HEK293 (cell line): ENCODE data around the gene CNOT2.

Experiments used
- CTCF ChIA-PET: fragments of 350-600 bp; formaldehyde crosslinking; extraction: SDS; loops from one replicate; lab custom pipeline; 2021; ENCODE audit warnings: antibody characterized with exemption; lab: Yijun Ruan, JAX
- POLR2A ChIA-PET: fragments of 300-600 bp; formaldehyde crosslinking; extraction: SDS; loops from one replicate; lab custom pipeline; 2020; ENCODE audit warnings: antibody characterized with exemption, inconsistent platforms; lab: Yijun Ruan, JAX
- H3K27ac ChIP-seq: fragments of 200-500 bp; sonication (Bioruptor generic); 2 replicates; pipeline ENCODE4 v1.5.1; 2014; ENCODE audit warnings: low read depth, low read length, control low read depth, inconsistent platforms; ENCODE audit errors: extremely low read depth
- H3K36me3 ChIP-seq, 2 experiments: fragments of 200-500 bp in 1 of 2; sonication (Bioruptor generic) in 1 of 2; 1 replicate in 1 of 2; 2 replicates in 1 of 2; pipeline ENCODE4 v1.5.1; 2014 to 2017; ENCODE audit warnings: inconsistent platforms in 2 of 2, low read length in 2 of 2; ENCODE audit not compliant: control insufficient read depth in 2 of 2, insufficient read depth in 1 of 2
- H3K4me1 ChIP-seq: fragments of 200-500 bp; sonication (Bioruptor generic); 2 replicates; pipeline ENCODE4 v1.5.1; 2014; ENCODE audit warnings: mild to moderate bottlenecking, low read length, inconsistent platforms; ENCODE audit not compliant: control insufficient read depth, insufficient read depth
- H3K4me3 ChIP-seq: 2 replicates; pipeline ENCODE4 v1.5.1; 2011; ENCODE audit warnings: low read depth, mild to moderate bottlenecking, control low read depth, low read length, moderate library complexity
- H3K9me3 ChIP-seq: fragments of 200-500 bp; sonication (Bioruptor generic); 2 replicates; pipeline ENCODE4 v1.5.1; 2014; ENCODE audit warnings: low read depth, low read length, inconsistent platforms; ENCODE audit not compliant: control insufficient read depth, insufficient read depth
- HOXD13 ChIP-seq: sonication (generic); formaldehyde crosslinking; IDR thresholded peaks from 2 replicates; pipeline ENCODE4 v1.8.0; 2022; ENCODE audit warnings: missing genetic modification reagents, borderline replicate concordance
- KLF1 ChIP-seq: fragments of 450-650 bp; formaldehyde crosslinking; IDR thresholded peaks from 2 replicates; pipeline ENCODE4 v1.5.1; 2016; ENCODE audit warnings: missing biosample characterization, missing genetic modification characterization
- KLF10 ChIP-seq: fragments of 450-650 bp; IDR thresholded peaks from 2 replicates; pipeline ENCODE4 v1.5.1; 2018; ENCODE audit warnings: missing biosample characterization, mild to moderate bottlenecking, missing genetic modification characterization
- KLF17 ChIP-seq: fragments of 450-650 bp; formaldehyde crosslinking; IDR thresholded peaks from 2 replicates; pipeline ENCODE4 v1.5.1; 2016; ENCODE audit warnings: missing biosample characterization, missing genetic modification characterization
- MEIS1 ChIP-seq: sonication (generic); formaldehyde crosslinking; IDR thresholded peaks from 2 replicates; pipeline ENCODE4 v1.8.1; 2022; ENCODE audit warnings: missing genetic modification reagents, mild to moderate bottlenecking, borderline replicate concordance
- OSR2 ChIP-seq: fragments of 450-650 bp; formaldehyde crosslinking; IDR thresholded peaks from 2 replicates; pipeline ENCODE4 v1.5.1; 2016; ENCODE audit warnings: missing biosample characterization, missing genetic modification characterization
- PATZ1 ChIP-seq: fragments of 450-650 bp; formaldehyde crosslinking; IDR thresholded peaks from 2 replicates; pipeline ENCODE4 v1.5.1; 2016; ENCODE audit warnings: missing biosample characterization, missing genetic modification characterization
- ZBTB10 ChIP-seq: fragments of 450-650 bp; formaldehyde crosslinking; IDR thresholded peaks from 2 replicates; pipeline ENCODE4 v1.5.1; 2016; ENCODE audit warnings: missing biosample characterization, missing genetic modification characterization
- ZBTB20 ChIP-seq: fragments of 450-650 bp; formaldehyde crosslinking; IDR thresholded peaks from 2 replicates; pipeline ENCODE4 v1.5.1; 2016; ENCODE audit warnings: missing biosample characterization, missing genetic modification characterization
- ZFP37 ChIP-seq: fragments of 450-650 bp; formaldehyde crosslinking; IDR thresholded peaks from 2 replicates; pipeline ENCODE4 v1.5.1; 2016; ENCODE audit warnings: missing biosample characterization, missing genetic modification characterization
- ZNF112 ChIP-seq: fragments of 450-650 bp; formaldehyde crosslinking; IDR thresholded peaks from 2 replicates; pipeline ENCODE4 v1.5.0; 2017; ENCODE audit warnings: missing biosample characterization, missing genetic modification characterization
- ZNF16 ChIP-seq: fragments of 450-650 bp; formaldehyde crosslinking; IDR thresholded peaks from 2 replicates; pipeline ENCODE4 v1.5.1; 2016; ENCODE audit warnings: low read depth, missing biosample characterization, missing genetic modification characterization
- ZNF2 ChIP-seq: fragments of 450-650 bp; formaldehyde crosslinking; IDR thresholded peaks from 2 replicates; pipeline ENCODE4 v1.5.1; 2016; ENCODE audit warnings: missing biosample characterization, missing genetic modification characterization
- ZNF211 ChIP-seq: fragments of 450-650 bp; formaldehyde crosslinking; IDR thresholded peaks from 2 replicates; pipeline ENCODE4 v1.5.1; 2016; ENCODE audit warnings: low read depth, missing biosample characterization, missing genetic modification characterization
- ZNF23 ChIP-seq: fragments of 450-650 bp; formaldehyde crosslinking; IDR thresholded peaks from 2 replicates; pipeline ENCODE4 v1.5.1; 2016; ENCODE audit warnings: missing biosample characterization, missing genetic modification characterization, borderline replicate concordance
- ZNF324 ChIP-seq: fragments of 450-650 bp; formaldehyde crosslinking; IDR thresholded peaks from 2 replicates; pipeline ENCODE4 v1.5.1; 2016; ENCODE audit warnings: missing biosample characterization, missing genetic modification characterization
- ZNF354C ChIP-seq: fragments of 450-650 bp; formaldehyde crosslinking; IDR thresholded peaks from 2 replicates; pipeline ENCODE4 v1.5.1; 2016; ENCODE audit warnings: missing biosample characterization, missing genetic modification characterization, low read depth, borderline replicate concordance
- ZNF366 ChIP-seq: fragments of 450-650 bp; formaldehyde crosslinking; conservative IDR thresholded peaks from 2 replicates; pipeline ENCODE4 v1.5.1; 2016; ENCODE audit warnings: missing biosample characterization, missing genetic modification characterization
- ZNF394 ChIP-seq: fragments of 450-650 bp; formaldehyde crosslinking; IDR thresholded peaks from 2 replicates; pipeline ENCODE4 v1.5.1; 2016; ENCODE audit warnings: missing biosample characterization, missing genetic modification characterization, mild to moderate bottlenecking, moderate library complexity, borderline replicate concordance
- ZNF488 ChIP-seq: fragments of 450-650 bp; formaldehyde crosslinking; IDR thresholded peaks from 2 replicates; pipeline ENCODE4 v1.5.1; 2016; ENCODE audit warnings: missing biosample characterization, missing genetic modification characterization
- ZNF548 ChIP-seq: fragments of 450-650 bp; formaldehyde crosslinking; IDR thresholded peaks from 2 replicates; pipeline ENCODE4 v1.5.1; 2016; ENCODE audit warnings: missing biosample characterization, missing genetic modification characterization
- ZNF626 ChIP-seq: fragments of 450-650 bp; sonication (Bioruptor Pico); formaldehyde crosslinking; IDR thresholded peaks from 2 replicates; pipeline ENCODE4 v1.5.1; 2018; ENCODE audit warnings: missing biosample characterization, missing genetic modification characterization, inconsistent platforms
- ZNF645 ChIP-seq: fragments of 450-650 bp; formaldehyde crosslinking; IDR thresholded peaks from 2 replicates; pipeline ENCODE4; 2016; ENCODE audit warnings: missing biosample characterization, missing genetic modification characterization
- ZNF785 ChIP-seq: fragments of 450-650 bp; formaldehyde crosslinking; IDR thresholded peaks from 2 replicates; pipeline ENCODE4 v1.5.1; 2016; ENCODE audit warnings: missing biosample characterization, missing genetic modification characterization
- ZSCAN16 ChIP-seq: fragments of 450-650 bp; formaldehyde crosslinking; IDR thresholded peaks from 2 replicates; pipeline ENCODE4 v1.5.1; 2016; ENCODE audit warnings: missing biosample characterization, missing genetic modification characterization
- ZSCAN30 ChIP-seq: fragments of 450-650 bp; IDR thresholded peaks from 2 replicates; pipeline ENCODE4 v1.5.1; 2018; ENCODE audit warnings: missing biosample characterization, mild to moderate bottlenecking, missing genetic modification characterization, moderate library complexity

The CNOT2 gene

GRCh38 chr12:70366581-70367257 lies 123.5 kb downstream of the CNOT2 start (continued):
- TF ChIP-seq ZNF394 (tag by site-specific recombination) (peak; percentile 30; the same call in 1 of the 2 replicates), ZNF324 (tag by site-specific recombination) (0 out of 2 replicates have a peak, but pooled peaks have one; percentile 42)

- ChIA-PET CTCF (interaction anchor here (0.7 to 0.8 kb wide), 2 partner anchors 85 to 1213 kb away, joined by 3 read pairs; no protein-coding TSS in a partner anchor), POLR2A (interaction anchor here (2.1 kb wide), 1 partner anchor 124 kb away, joined by 8 read pairs; the partner anchor contains the start of gene CNOT2)
- H3K4me1 ChIP-seq, result peaks cover 3% of the 10 kb centered on the region; the same call in 1 of the 2 replicates
- no peaks in the 10 kb centered on the region for H3K9me3 ChIP-seq
- peak overlapping the region; percentile 83 for H3K4me3 ChIP-seq
- no peaks in the 10 kb centered on the region; a peak in 1 of 3 replicates for H3K36me3 ChIP-seq
- H3K27ac ChIP-seq, result peak overlapping the region; percentile 73; the same call in 1 of the 2 replicates
- TF ChIP-seq KLF17 (tag by site-specific recombination) (no peak), ZNF785 (no peak), ZSCAN16 (tag by site-specific recombination) (no peak), KLF10 (tag by site-specific recombination) (no peak), ZNF2 (tag by site-specific recombination) (no peak), OSR2 (tag by site-specific recombination) (no peak), ZNF645 (no peak), ZNF488 (tag by site-specific recombination) (no peak), ZFP37 (tag by site-specific recombination) (no peak), ZNF626 (tag by site-specific recombination) (no peak), ZSCAN30 (tag by site-specific recombination) (no peak), HOXD13 (CRISPR knock-in tag) (no peak), ZNF366 (0 out of 2 replicates have a peak, but pooled peaks have one; percentile 32), ZNF16 (tag by site-specific recombination) (no peak), ZBTB20 (tag by site-specific recombination) (peak; percentile 39; the same call in 1 of the 2 replicates), PATZ1 (no peak), ZBTB10 (tag by site-specific recombination) (no peak), ZNF211 (no peak), ZNF548 (tag by site-specific recombination) (no peak), ZNF112 (tag by site-specific recombination) (no peak), MEIS1 (CRISPR knock-in tag) (no peak), ZNF23 (no peak), KLF1 (tag by site-specific recombination) (no peak), ZNF354C (no peak)
These were observed 124.3 kb downstream of the CNOT2 start for GRCh38 chr12:70367258-70368141.
